Transverse colon (tissue), 4 donors: ENCODE results near the gene GABBR2. TPM values are rescaled to one million over a fixed set of nuclear protein-coding genes. Genes with fewer than 3 reads are reported as not detected.

Experiments
- DNase-seq: peaks from one replicate; pipeline ENCODE4 v3.0.0-alpha.2; 2019
- H3K27ac ChIP-seq, 4 donors: fragments of 200-600 bp; sonication (generic); 2 replicates each; pipeline ENCODE4 v1.5.1; 2016 to 2018; ENCODE audit warnings: inconsistent platforms in 4 of 4
- H3K27me3 ChIP-seq: fragments of 200-600 bp; sonication (generic); 2 replicates; pipeline ENCODE4 v1.5.1; 2017; ENCODE audit warnings: inconsistent platforms
- H3K36me3 ChIP-seq, 4 donors: fragments of 200-600 bp; sonication (generic); 2 replicates each; pipeline ENCODE4 v1.5.1; 2017 to 2019; ENCODE audit warnings: inconsistent platforms in 4 of 4
- H3K4me1 ChIP-seq, 4 donors: fragments of 200-600 bp; sonication (generic); 2 replicates each; pipeline ENCODE4 v1.5.1; 2017 to 2020; ENCODE audit warnings: inconsistent platforms in 4 of 4
- H3K4me3 ChIP-seq, 4 donors: fragments of 200-600 bp; sonication (generic); 1 replicate in 1 of 4; 2 replicates in 3 of 4; pipeline versions ENCODE4 v1.5.1 to v1.6.1; 2017 to 2019; ENCODE audit warnings: inconsistent platforms in 4 of 4
- H3K9me3 ChIP-seq, 2 donors: fragments of 200-600 bp; sonication (generic); 2 replicates each; pipeline ENCODE4 v1.5.1; 2017 to 2019; ENCODE audit warnings: inconsistent platforms in 2 of 2
- CTCF ChIP-seq, 5 experiments: fragments of 200-600 bp in 3 of 5; fragments of 450-650 bp in 2 of 5; sonication (generic) in 3 of 5; IDR thresholded peaks; 1 replicate in 2 of 5; 2 replicates in 3 of 5; pipeline ENCODE4 v1.5.1; 2016 to 2017; ENCODE audit warnings: antibody characterized with exemption in 5 of 5, inconsistent platforms in 3 of 5, mild to moderate bottlenecking in 2 of 5, moderate library complexity in 1 of 5
- EP300 ChIP-seq: sonication (generic); formaldehyde crosslinking; IDR thresholded peaks from one replicate; pipeline ENCODE4 v1.6.1; 2017; ENCODE audit warnings: antibody characterized with exemption, low read depth
- POLR2A ChIP-seq: fragments of 450-650 bp; IDR thresholded peaks from one replicate; pipeline ENCODE4 v1.6.1; 2016; ENCODE audit warnings: antibody characterized with exemption, mild to moderate bottlenecking, moderate library complexity
- POLR2AphosphoS5 ChIP-seq, 3 donors: sonication (generic); formaldehyde crosslinking; IDR thresholded peaks; one replicate each; pipeline ENCODE4 v1.6.1; 2016; ENCODE audit warnings: antibody characterized with exemption in 3 of 3
- WGBS, 2 donors: methylation state at CpG; one replicate each; pipeline ENCODE4 v1.1.5; 2018; ENCODE audit warnings: low coverage in 1 of 2; 5-methylcytosine and 5-hydroxymethylcytosine counted together
- in situ Hi-C, 4 donors: fragments of 200-750 bp; cut with MboI; loops; one replicate each; pipeline versions ENCODE4 v1.15.0 to v1.15.1; 2017; ENCODE audit warnings: low sequenced_read_pairs in 3 of 4, low pct_ligation_motif_present in 1 of 4, low pct_unique_long_range_greater_than_20kb in 1 of 4
- intact Hi-C: fragments of 100-400 bp; cut with DNase I; formaldehyde crosslinking; loops from one replicate; pipeline ENCODE4 v1.15.1; 2023; ENCODE audit warnings: low total_unique reads
- total RNA-seq, 4 donors: library from RNA; depleted of rRNA; stranded (reverse); fragments of >200 nt; gene quantifications; one replicate each; pipeline ENCODE4 v1.1.0, GENCODE V29; 2016

The GABBR2 gene
- total RNA-seq, 4 donors from 2014 or later = not detected

GRCh38 chr9:98356953-98357690 lies 351.6 kb downstream of the GABBR2 start:
- no peak for TF ChIP-seq POLR2A
- TF ChIP-seq EP300 = no peak
- DNase-seq = no peak
- H3K4me1 ChIP-seq = no peaks in the 10 kb centered on the region
- no peaks in the 10 kb centered on the region for H3K27me3 ChIP-seq
- intact Hi-C loops = no loop called here
- in situ Hi-C loops = loop anchor here in 1 of 4 donors (10.0 kb wide), 1 partner anchor 58 kb away; no protein-coding TSS in a partner anchor
- H3K27ac ChIP-seq = no peak overlapping the region
- 78 to 82% methylated on average over 8 of the region's 8 CpGs for WGBS, 2 donors
- no peaks in the 10 kb centered on the region for H3K9me3 ChIP-seq
- H3K36me3 ChIP-seq = no peaks in the 10 kb centered on the region
- H3K4me3 ChIP-seq = no peak overlapping the region

- no peak for DNase-seq
- WGBS, 2 donors = 75 to 77% methylated on average over 4 of the region's 4 CpGs
- intact Hi-C loops = no loop called here
These were observed 352.4 kb downstream of the GABBR2 start for GRCh38 chr9:98356326-98356725.

GRCh38 chr9:98351370-98351769 lies 357.4 kb downstream of the GABBR2 start:
- in situ Hi-C loops = loop anchor here in 1 of 4 donors (10.0 kb wide), 1 partner anchor 63 kb away; no protein-coding TSS in a partner anchor

More at GRCh38 chr9:98356326-98356725, 352.4 kb downstream of the GABBR2 start:
- no peaks in the 10 kb centered on the region for H3K4me1 ChIP-seq
- no peaks in the 10 kb centered on the region for H3K9me3 ChIP-seq
- no peaks in the 10 kb centered on the region for H3K36me3 ChIP-seq
- in situ Hi-C loops = loop anchor here in 1 of 4 donors (10.0 kb wide), 1 partner anchor 58 kb away; no protein-coding TSS in a partner anchor
- TF ChIP-seq POLR2A = no peak
- TF ChIP-seq EP300 = no peak
- no peak for TF ChIP-seq CTCF (IDR thresholded peaks at IDR 0.05)
- no peak for TF ChIP-seq POLR2AphosphoS5 (IDR thresholded peaks at IDR 0.05)
- H3K27ac ChIP-seq = no peak overlapping the region
- H3K4me3 ChIP-seq = no peak overlapping the region
- no peaks in the 10 kb centered on the region for H3K27me3 ChIP-seq

GRCh38 chr9:98347642-98348041 lies 361.1 kb downstream of the GABBR2 start:
- intact Hi-C loops = no loop called here
- TF ChIP-seq POLR2A = no peak
- TF ChIP-seq CTCF (IDR thresholded peaks at IDR 0.05) = no peak
- no peak for TF ChIP-seq EP300
- TF ChIP-seq POLR2AphosphoS5 (IDR thresholded peaks at IDR 0.05) = no peak
- Histone ChIP-seq H3K4me1 (no peaks in the 10 kb centered on the region), H3K9me3 (no peaks in the 10 kb centered on the region), H3K36me3 (no peaks in the 10 kb centered on the region), H3K27ac (no peak overlapping the region), H3K4me3 (no peak overlapping the region), H3K27me3 (peaks cover 7% of the 10 kb centered on the region)
- in situ Hi-C loops = no loop called here
- 77 to 81% methylated on average over 3 of the region's 3 CpGs for WGBS, 2 donors
- DNase-seq = no peak

More at GRCh38 chr9:98351370-98351769, 357.4 kb downstream of the GABBR2 start:
- intact Hi-C loops = no loop called here
- 0% methylated on average over 1 of the region's 1 CpG for WGBS, 2 donors
- no peak overlapping the region for H3K27ac ChIP-seq
- H3K9me3 ChIP-seq = no peaks in the 10 kb centered on the region
- peaks cover 7% of the 10 kb centered on the region for H3K27me3 ChIP-seq
- H3K4me1 ChIP-seq = no peaks in the 10 kb centered on the region
- no peak for DNase-seq
- TF ChIP-seq EP300 (no peak), POLR2A (no peak), CTCF (IDR thresholded peaks at IDR 0.05) (no peak), POLR2AphosphoS5 (IDR thresholded peaks at IDR 0.05) (no peak)
- H3K36me3 ChIP-seq = no peaks in the 10 kb centered on the region
- no peak overlapping the region for H3K4me3 ChIP-seq
